GM19328 (cell line): ENCODE results near the gene CD226.

Experiments
- ATAC-seq: cut with Tn5 transposase; IDR thresholded peaks from one replicate; pipeline ENCODE4 v1.9.1; 2021; ENCODE audit warnings: mild to moderate bottlenecking, moderate library complexity; ENCODE audit not compliant: unreplicated experiment

Gene CD226

DNA sequence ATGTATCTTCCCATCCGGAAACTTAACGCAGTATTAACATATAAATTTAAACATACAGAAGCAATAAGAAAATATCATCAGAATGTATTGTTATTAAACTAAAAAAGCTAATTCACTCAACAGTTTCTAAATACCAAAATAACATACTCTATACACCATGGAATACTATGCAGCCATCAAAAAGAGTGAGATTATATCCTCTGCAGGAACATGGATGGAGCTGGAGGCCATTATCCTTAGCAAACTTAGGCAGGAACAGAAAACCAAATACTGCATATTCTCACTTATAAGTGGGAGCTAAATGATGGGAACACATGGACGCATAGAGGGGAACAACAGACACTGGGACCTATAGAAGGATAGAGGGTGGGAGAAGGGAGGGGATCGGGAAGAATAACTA lies 127.1 kb downstream of the CD226 start:
- ATAC-seq = no peak

DNA sequence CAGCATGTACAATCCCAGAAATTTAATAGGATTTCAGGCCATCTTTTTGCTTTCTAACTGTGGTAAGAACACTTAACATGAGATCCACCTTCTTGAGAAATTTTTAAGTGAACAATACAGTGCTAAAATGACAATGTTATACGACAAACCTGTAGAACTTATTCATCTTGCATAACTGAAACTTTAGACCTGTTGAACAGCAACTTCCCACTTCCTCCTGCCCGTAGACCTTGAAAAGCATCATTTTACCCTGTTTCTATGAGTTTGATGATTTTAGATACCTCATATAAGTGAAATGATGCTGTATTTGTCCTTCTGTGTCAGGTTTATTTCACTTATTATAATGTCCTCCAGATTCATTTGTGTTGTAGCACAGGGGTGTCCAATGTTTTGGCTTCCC lies 128.2 kb downstream of the CD226 start:
- no peak for ATAC-seq

DNA sequence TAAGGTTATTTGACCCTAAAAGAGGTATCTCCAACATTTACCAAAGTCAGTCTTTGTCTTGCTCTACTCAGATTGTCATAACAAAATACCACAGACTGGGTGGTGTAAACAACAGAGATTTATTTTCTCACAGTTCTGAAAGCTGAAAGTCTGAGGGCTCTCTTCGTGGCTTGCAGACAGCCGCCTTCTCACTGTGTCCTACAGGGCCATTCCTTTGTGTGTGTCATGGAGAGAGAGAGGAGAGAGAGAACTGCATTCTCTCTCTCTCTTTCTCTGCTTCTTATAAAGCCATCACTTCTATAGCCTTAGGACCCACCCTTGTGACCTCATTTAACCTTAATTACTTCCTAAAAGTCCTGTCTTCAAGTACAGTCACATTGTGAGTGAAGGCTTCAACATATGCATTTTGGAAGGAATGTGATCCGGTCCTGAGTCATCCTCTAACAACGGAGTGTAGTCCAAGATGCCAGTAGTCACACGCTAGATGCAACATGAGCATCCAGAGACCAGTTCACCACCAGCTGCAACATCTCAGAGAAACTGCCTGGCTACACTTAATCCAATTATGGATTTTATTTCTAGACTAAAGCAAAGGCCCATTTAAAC lies 130.2 kb downstream of the CD226 start:
- ATAC-seq = no peak

DNA sequence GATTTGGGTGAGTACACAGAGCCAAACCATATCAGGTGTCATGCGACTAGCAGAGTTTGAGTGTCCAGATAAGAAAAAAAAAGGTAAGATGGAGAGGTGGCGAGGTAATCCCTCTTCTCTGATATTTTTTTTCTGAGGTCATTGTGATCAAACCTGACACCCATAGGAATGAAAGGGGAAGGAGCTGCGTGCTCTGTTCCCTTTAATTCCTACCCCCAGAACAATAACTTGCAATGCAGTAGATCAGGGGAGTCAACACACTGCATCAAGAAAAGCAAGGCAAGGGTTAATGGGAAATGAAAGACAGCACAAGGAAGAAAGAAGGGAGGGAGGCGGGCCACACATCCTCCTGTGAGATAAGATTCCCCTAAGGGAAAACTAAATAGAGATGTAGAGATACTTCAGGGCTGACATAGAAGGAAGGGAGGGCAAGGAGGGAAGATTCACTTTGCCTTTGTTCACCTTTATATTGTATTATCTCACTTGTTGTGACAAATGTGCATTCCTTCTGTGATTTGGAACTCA lies 132.8 kb downstream of the CD226 start:
- ATAC-seq = no peak

DNA sequence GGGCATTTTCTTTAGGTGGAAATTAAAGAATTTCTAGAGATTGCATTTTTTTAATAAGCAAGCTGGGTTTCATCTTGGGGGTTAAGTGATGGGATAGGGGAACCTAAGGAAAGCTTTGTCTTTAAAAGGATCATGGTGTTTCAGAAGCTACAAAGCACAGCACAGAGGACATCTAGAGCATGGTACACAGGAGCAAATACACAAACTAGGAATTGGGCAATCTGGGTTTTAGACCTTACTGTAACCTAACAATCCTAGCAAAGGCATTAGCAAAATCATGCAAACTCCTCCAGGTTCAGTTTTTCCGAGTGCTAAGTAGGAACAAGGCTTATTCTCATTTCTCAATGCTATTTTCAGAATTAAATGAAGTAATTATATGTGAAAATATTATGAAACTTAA lies 134.1 kb downstream of the CD226 start:
- no peak for ATAC-seq

DNA sequence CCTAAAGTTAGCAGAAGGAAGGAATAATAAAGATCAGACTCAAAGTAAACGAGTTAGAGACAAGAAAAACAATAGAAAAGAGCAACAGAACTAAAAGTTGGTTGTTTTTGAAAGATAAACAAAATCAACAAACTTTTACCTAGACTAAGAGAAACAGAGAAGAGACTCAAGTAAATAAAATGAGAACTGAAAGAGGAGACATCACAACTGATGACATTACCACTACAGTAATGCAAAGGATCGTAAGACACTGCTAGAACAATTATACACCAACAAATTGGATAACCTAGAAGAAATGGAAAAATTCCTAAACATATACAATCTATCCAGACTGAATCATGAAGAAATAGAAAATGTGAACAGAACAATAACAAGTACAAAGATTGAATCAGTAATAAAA lies 139.3 kb downstream of the CD226 start:
- ATAC-seq = no peak

GRCh38 chr18:69804776-69805501 lies 142.7 kb downstream of the CD226 start:
- ATAC-seq = no peak
